ENCODE results near the gene NLGN1.

DNA sequence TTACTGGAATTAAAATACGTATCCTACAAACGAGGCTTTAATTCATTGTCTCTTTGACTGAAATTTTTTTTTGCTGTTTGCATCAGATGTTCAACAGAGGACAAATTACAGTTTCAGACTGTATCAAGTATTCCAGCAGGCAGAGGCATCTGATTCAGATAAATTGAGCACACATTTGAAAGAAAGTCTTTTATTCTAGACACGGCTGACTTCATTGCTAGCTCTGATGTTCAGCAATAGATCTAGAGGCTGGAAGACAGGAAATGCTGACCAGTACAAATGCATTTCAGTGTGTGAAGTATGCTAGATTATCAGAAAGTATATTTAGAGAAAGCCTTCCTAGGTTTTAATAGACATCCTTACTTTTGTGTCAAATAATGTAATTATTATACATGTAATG, 472.2 kb downstream of the NLGN1 start:
- TF ChIP-seq, protein P1, sequence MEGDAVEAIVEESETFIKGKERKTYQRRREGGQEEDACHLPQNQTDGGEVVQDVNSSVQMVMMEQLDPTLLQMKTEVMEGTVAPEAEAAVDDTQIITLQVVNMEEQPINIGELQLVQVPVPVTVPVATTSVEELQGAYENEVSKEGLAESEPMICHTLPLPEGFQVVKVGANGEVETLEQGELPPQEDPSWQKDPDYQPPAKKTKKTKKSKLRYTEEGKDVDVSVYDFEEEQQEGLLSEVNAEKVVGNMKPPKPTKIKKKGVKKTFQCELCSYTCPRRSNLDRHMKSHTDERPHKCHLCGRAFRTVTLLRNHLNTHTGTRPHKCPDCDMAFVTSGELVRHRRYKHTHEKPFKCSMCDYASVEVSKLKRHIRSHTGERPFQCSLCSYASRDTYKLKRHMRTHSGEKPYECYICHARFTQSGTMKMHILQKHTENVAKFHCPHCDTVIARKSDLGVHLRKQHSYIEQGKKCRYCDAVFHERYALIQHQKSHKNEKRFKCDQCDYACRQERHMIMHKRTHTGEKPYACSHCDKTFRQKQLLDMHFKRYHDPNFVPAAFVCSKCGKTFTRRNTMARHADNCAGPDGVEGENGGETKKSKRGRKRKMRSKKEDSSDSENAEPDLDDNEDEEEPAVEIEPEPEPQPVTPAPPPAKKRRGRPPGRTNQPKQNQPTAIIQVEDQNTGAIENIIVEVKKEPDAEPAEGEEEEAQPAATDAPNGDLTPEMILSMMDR (IDR thresholded peaks at IDR 0.05) = no peak
- TF ChIP-seq EZH2 (IDR thresholded peaks at IDR 0.05) (no peak), EZH2phosphoT487 (IDR thresholded peaks at IDR 0.05) (no peak)
